HUES6 (cell line): ENCODE data around the gene EIF2A.

Source experiments
- H3K27ac ChIP-seq: 2 replicates; pipeline ENCODE4 v1.7.0; 2013; ENCODE audit warnings: low read depth, mild to moderate bottlenecking, low read length, inconsistent platforms
- H3K27me3 ChIP-seq: 2 replicates; pipeline ENCODE4 v1.6.1; 2013; ENCODE audit warnings: low read length; ENCODE audit not compliant: control insufficient read depth, insufficient read depth
- H3K36me3 ChIP-seq: 2 replicates; pipeline ENCODE4 v1.6.1; 2013; ENCODE audit warnings: low read length; ENCODE audit not compliant: control insufficient read depth, insufficient read depth
- H3K4me1 ChIP-seq: 2 replicates; pipeline ENCODE4 v1.6.1; 2013; ENCODE audit warnings: low read length; ENCODE audit not compliant: control insufficient read depth, insufficient read depth
- H3K4me3 ChIP-seq: 2 replicates; pipeline ENCODE4 v1.5.1; 2013; ENCODE audit warnings: low read depth, low read length
- H3K9ac ChIP-seq: one replicate; pipeline ENCODE4 v1.6.1; 2013; ENCODE audit warnings: mild to moderate bottlenecking, low read length
- H3K9me3 ChIP-seq: 2 replicates; pipeline ENCODE4 v1.6.1; 2013; ENCODE audit warnings: low read depth, low read length; ENCODE audit not compliant: control insufficient read depth, insufficient read depth

The EIF2A gene

GRCh38 chr3:150603980-150604319 lies 57.4 kb downstream of the EIF2A start:
- Histone ChIP-seq H3K27ac (peak overlapping the region; percentile 81; the same call in 1 of the 2 replicates), H3K9me3 (no peaks in the 10 kb centered on the region), H3K27me3 (no peaks in the 10 kb centered on the region), H3K9ac (peak overlapping the region; percentile 87), H3K36me3 (peaks cover 10% of the 10 kb centered on the region), H3K4me3 (peak overlapping the region; percentile 89), H3K4me1 (peaks cover 43% of the 10 kb centered on the region)

GRCh38 chr3:150605998-150606641 lies 59.5 kb downstream of the EIF2A start:
- no peaks in the 10 kb centered on the region for H3K27me3 ChIP-seq
- no peak overlapping the region for H3K4me3 ChIP-seq
- H3K36me3 ChIP-seq = peaks cover 10% of the 10 kb centered on the region
- H3K9ac ChIP-seq = no peak overlapping the region
- H3K4me1 ChIP-seq = peaks cover 23% of the 10 kb centered on the region
- H3K27ac ChIP-seq = no peak overlapping the region
- no peaks in the 10 kb centered on the region for H3K9me3 ChIP-seq

- H3K4me1 ChIP-seq = peaks cover 20% of the 10 kb centered on the region
Measured at GRCh38 chr3:150607267-150608065, 60.9 kb downstream of the EIF2A start.

GRCh38 chr3:150609988-150610387 lies 63.4 kb downstream of the EIF2A start:
- no peak overlapping the region for H3K27ac ChIP-seq
- H3K9ac ChIP-seq = no peak overlapping the region
- no peaks in the 10 kb centered on the region for H3K27me3 ChIP-seq
- H3K9me3 ChIP-seq = no peaks in the 10 kb centered on the region
- H3K4me3 ChIP-seq = no peak overlapping the region
- H3K4me1 ChIP-seq = peaks cover 19% of the 10 kb centered on the region
- H3K36me3 ChIP-seq = peaks cover 32% of the 10 kb centered on the region

More at GRCh38 chr3:150607267-150608065, 60.9 kb downstream of the EIF2A start:
- H3K27me3 ChIP-seq = no peaks in the 10 kb centered on the region
- H3K9me3 ChIP-seq = no peaks in the 10 kb centered on the region
- H3K4me3 ChIP-seq = peak overlapping the region; percentile 22; the same call in 1 of the 2 replicates
- H3K9ac ChIP-seq = no peak overlapping the region
- peaks cover 20% of the 10 kb centered on the region for H3K36me3 ChIP-seq
- peak overlapping the region; percentile 52 for H3K27ac ChIP-seq

- Histone ChIP-seq H3K4me3 (no peak overlapping the region), H3K9ac (no peak overlapping the region), H3K36me3 (peaks cover 32% of the 10 kb centered on the region), H3K4me1 (peaks cover 14% of the 10 kb centered on the region), H3K27me3 (no peaks in the 10 kb centered on the region), H3K27ac (no peak overlapping the region), H3K9me3 (no peaks in the 10 kb centered on the region)
Measured at GRCh38 chr3:150610785-150611184, 64.2 kb downstream of the EIF2A start.

- no peak overlapping the region for H3K27ac ChIP-seq
- peaks cover 13% of the 10 kb centered on the region for H3K4me1 ChIP-seq
- H3K9me3 ChIP-seq = no peaks in the 10 kb centered on the region
- H3K4me3 ChIP-seq = no peak overlapping the region
- H3K27me3 ChIP-seq = no peaks in the 10 kb centered on the region
- H3K9ac ChIP-seq = no peak overlapping the region
- peaks cover 25% of the 10 kb centered on the region for H3K36me3 ChIP-seq
Measured at GRCh38 chr3:150611666-150612065, 65.1 kb downstream of the EIF2A start.

- Histone ChIP-seq H3K27me3 (no peaks in the 10 kb centered on the region), H3K4me3 (no peak overlapping the region), H3K9me3 (no peaks in the 10 kb centered on the region), H3K9ac (no peak overlapping the region), H3K36me3 (peaks cover 21% of the 10 kb centered on the region), H3K27ac (no peak overlapping the region), H3K4me1 (peaks cover 5% of the 10 kb centered on the region)
Measured at GRCh38 chr3:150612494-150612893, 65.9 kb downstream of the EIF2A start.

- Histone ChIP-seq H3K4me3 (no peak overlapping the region), H3K27me3 (no peaks in the 10 kb centered on the region), H3K27ac (no peak overlapping the region), H3K9ac (no peak overlapping the region), H3K9me3 (no peaks in the 10 kb centered on the region), H3K4me1 (no peaks in the 10 kb centered on the region), H3K36me3 (peaks cover 21% of the 10 kb centered on the region)
Measured at GRCh38 chr3:150613034-150613433, 66.4 kb downstream of the EIF2A start.

GRCh38 chr3:150613709-150614480 lies 67.3 kb downstream of the EIF2A start:
- no peak overlapping the region for H3K4me3 ChIP-seq
- H3K27ac ChIP-seq = no peak overlapping the region
- no peaks in the 10 kb centered on the region for H3K9me3 ChIP-seq
- H3K27me3 ChIP-seq = no peaks in the 10 kb centered on the region
- no peak overlapping the region for H3K9ac ChIP-seq
- H3K36me3 ChIP-seq = peaks cover 26% of the 10 kb centered on the region
- H3K4me1 ChIP-seq = no peaks in the 10 kb centered on the region

GRCh38 chr3:150620002-150620689 lies 73.6 kb downstream of the EIF2A start:
- Histone ChIP-seq H3K36me3 (peaks cover 16% of the 10 kb centered on the region), H3K27ac (no peak overlapping the region), H3K9ac (no peak overlapping the region), H3K4me1 (no peaks in the 10 kb centered on the region; the same call in 1 of the 2 replicates), H3K27me3 (no peaks in the 10 kb centered on the region), H3K9me3 (no peaks in the 10 kb centered on the region), H3K4me3 (no peak overlapping the region)
